ENCODE results near the gene MYO1D. TPM values are rescaled to one million over a fixed set of nuclear protein-coding genes. Genes with fewer than 3 reads are reported as not detected.

The MYO1D gene
- total RNA-seq, 2 donors from 2014 or later, result 21.4 to 48.3 TPM

DNA sequence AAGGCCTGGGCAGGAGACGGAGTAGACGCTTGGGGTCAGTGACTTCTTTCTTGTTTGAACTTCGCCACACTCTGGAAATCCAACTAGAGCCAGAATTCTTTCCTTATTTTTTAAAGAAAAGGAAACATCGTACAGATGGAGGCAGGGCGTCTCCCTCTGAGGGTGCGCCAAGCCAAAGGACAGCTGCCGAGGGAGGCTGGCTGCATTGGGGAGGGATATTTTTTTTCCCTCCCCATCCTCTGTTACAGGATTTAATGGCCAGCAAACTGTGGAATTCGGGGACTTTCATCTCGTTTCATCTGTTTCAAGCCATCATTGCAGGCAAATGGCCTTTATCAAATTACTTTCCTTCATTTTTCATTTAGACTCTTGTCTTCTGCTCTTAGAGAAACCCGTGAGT, 374.2 kb downstream of the MYO1D start:
- no peak for ATAC-seq
- WGBS, 2 donors, result 83 to 84% methylated on average over 10 of the region's 10 CpGs
- intact Hi-C loops (cut with DNase I), result no loop called here

DNA sequence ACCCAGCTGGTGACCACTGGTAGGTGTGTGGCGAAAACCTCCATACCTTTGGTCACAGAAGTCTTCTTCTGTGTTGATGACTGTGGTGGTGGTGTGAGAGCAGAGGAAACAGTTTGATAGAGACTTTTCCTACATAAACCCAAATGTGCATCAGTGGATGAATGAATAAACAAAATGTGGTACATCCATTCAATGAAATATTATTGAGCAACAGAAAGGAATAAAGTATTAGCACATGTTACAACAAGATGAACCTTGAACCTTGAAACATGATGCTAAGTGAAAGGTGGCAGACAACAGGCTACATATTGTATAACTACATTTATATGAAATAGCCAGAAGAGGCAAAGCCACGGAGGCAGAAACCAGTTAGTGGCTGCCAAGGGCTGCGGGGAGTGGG, 374.9 kb downstream of the MYO1D start:
- Histone ChIP-seq H3K4me1 (no peaks in the 10 kb centered on the region), H3K9me3 (no peaks in the 10 kb centered on the region), H3K4me3 (no peak overlapping the region), H3K36me3 (replicated peaks in 1 of 2; ENCODE audit: insufficient read depth in 1 of 2, low read depth in 2 of 2) (no peaks in the 10 kb centered on the region), H3K27ac (no peak overlapping the region), H3K27me3 (no peaks in the 10 kb centered on the region)
- no peak for TF ChIP-seq POLR2A (IDR thresholded peaks at IDR 0.05)
- TF ChIP-seq, protein P1, sequence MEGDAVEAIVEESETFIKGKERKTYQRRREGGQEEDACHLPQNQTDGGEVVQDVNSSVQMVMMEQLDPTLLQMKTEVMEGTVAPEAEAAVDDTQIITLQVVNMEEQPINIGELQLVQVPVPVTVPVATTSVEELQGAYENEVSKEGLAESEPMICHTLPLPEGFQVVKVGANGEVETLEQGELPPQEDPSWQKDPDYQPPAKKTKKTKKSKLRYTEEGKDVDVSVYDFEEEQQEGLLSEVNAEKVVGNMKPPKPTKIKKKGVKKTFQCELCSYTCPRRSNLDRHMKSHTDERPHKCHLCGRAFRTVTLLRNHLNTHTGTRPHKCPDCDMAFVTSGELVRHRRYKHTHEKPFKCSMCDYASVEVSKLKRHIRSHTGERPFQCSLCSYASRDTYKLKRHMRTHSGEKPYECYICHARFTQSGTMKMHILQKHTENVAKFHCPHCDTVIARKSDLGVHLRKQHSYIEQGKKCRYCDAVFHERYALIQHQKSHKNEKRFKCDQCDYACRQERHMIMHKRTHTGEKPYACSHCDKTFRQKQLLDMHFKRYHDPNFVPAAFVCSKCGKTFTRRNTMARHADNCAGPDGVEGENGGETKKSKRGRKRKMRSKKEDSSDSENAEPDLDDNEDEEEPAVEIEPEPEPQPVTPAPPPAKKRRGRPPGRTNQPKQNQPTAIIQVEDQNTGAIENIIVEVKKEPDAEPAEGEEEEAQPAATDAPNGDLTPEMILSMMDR (IDR thresholded peaks at IDR 0.05), result no peak
- WGBS, 2 donors, result 96 to 99% methylated on average over 3 of the region's 3 CpGs
- no peak for DNase-seq
- no peak for ATAC-seq
- intact Hi-C loops (cut with DNase I), result no loop called here

More for the DNA sequence above, 374.2 kb downstream of the MYO1D start:
- DNase-seq, result no peak
- Histone ChIP-seq H3K36me3 (replicated peaks in 1 of 2; ENCODE audit: insufficient read depth in 1 of 2, low read depth in 2 of 2) (no peaks in the 10 kb centered on the region), H3K4me3 (no peak overlapping the region), H3K4me1 (no peaks in the 10 kb centered on the region), H3K27me3 (no peaks in the 10 kb centered on the region), H3K9me3 (no peaks in the 10 kb centered on the region), H3K27ac (no peak overlapping the region)
- TF ChIP-seq, protein P1 (IDR thresholded peaks at IDR 0.05), result no peak
- no peak for TF ChIP-seq POLR2A (IDR thresholded peaks at IDR 0.05)

DNA sequence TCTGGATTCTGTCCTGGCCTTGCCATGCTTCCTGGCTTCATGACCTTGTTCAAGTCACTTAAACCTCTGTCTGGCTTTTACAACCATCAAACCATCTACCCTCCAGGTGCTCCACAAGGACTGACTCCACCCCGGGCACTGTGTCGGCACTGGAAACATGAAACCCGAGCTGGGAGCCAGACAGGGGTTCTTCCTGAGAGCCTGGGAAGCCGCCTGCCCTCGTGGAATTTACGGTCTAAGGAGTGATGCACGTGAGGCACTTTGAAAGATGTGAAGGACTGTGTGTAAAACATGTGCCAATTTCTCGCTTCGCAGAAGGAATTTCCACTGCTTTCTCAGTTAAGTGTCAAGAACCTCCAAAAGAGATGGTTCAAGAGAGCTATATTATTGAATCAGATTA, 378.5 kb downstream of the MYO1D start:
- ATAC-seq, result no peak
- intact Hi-C loops (cut with DNase I), result loop anchor here (10.0 kb wide), 1 partner anchor 246 kb away; no protein-coding TSS in a partner anchor
- H3K27me3 ChIP-seq, result no peaks in the 10 kb centered on the region
- H3K4me1 ChIP-seq, result peaks cover 5% of the 10 kb centered on the region
- DNase-seq, result no peak
- WGBS, 2 donors, result 86 to 89% methylated on average over 6 to 9 of the region's 9 CpGs
- no peak overlapping the region for H3K27ac ChIP-seq
- no peak for TF ChIP-seq POLR2A (IDR thresholded peaks at IDR 0.05)
- TF ChIP-seq, protein P1 (IDR thresholded peaks at IDR 0.05), result no peak
- no peaks in the 10 kb centered on the region for H3K9me3 ChIP-seq
- H3K4me3 ChIP-seq, result no peak overlapping the region
- no peaks in the 10 kb centered on the region for H3K36me3 ChIP-seq (replicated peaks in 1 of 2; ENCODE audit: insufficient read depth in 1 of 2, low read depth in 2 of 2)

DNA sequence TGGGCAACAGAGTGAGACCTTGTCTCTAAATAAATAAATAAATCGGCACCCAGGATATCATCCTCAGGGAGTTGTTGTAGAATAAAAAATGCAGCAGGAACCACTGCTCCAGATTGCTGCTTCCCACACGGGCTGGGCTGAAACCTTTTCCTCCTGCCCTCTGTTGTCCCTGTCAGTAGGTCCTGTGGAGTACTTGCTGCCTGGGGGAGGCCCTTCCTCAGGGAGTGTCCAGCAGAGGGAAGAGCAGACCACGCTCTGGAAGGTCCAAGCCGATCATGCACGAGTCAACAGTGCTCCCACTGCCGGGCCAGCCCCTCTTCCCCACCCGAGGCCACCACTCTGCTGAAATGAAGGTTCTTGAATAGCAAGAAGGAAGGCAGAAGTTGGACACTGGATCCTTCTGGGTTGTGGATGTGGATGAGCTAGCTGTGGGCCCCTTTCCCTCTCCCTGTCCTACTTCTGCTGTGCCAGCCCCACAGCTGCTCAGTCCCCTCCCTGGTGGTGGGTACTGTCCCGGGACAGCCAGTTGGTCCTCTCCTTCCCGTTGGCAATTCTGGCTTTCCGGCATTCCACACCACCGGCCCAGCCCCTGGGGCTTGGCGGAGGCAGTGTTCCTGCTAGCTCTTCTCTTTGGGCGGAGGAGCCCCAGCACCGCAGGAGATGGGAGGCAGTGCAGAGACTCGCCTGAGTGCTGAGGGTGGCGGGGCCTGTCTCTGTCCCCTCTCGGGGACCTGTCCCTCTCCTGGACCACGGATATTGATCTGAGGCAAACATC, 379.3 kb downstream of the MYO1D start:
- ATAC-seq, result no peak

More for the DNA sequence above, 379.3 kb downstream of the MYO1D start:
- DNase-seq, result no peak
- Histone ChIP-seq H3K9me3 (no peaks in the 10 kb centered on the region), H3K36me3 (replicated peaks in 1 of 2; ENCODE audit: insufficient read depth in 1 of 2, low read depth in 2 of 2) (no peaks in the 10 kb centered on the region), H3K4me3 (no peak overlapping the region), H3K27ac (no peak overlapping the region), H3K27me3 (no peaks in the 10 kb centered on the region), H3K4me1 (peaks cover 5% of the 10 kb centered on the region)
- intact Hi-C loops (cut with DNase I), result loop anchor here (10.0 kb wide), 1 partner anchor 247 kb away; no protein-coding TSS in a partner anchor
- TF ChIP-seq POLR2A (IDR thresholded peaks at IDR 0.05), result no peak
- TF ChIP-seq, protein P1 (IDR thresholded peaks at IDR 0.05), result no peak
- 85 to 88% methylated on average over 14 to 18 of the region's 18 CpGs for WGBS, 2 donors

Data from body of pancreas (tissue), 4 donors.